H1 (cell line): ENCODE measurements around the gene KLHL36. TPM values are rescaled to one million over a fixed set of nuclear protein-coding genes. Genes with fewer than 3 reads are reported as not detected.

Experiments used
- CTCF ChIA-PET: fragments of 300-600 bp; sonication (Branson Sonifier 250); formaldehyde crosslinking; loops from one replicate; lab custom pipeline; 2021; ENCODE audit not compliant: partially characterized antibody; lab: Charles Lee
- POLR2A ChIA-PET: fragments of 300-600 bp; sonication (Branson Sonifier 250); formaldehyde crosslinking; loops from one replicate; lab custom pipeline; 2021; ENCODE audit warnings: inconsistent platforms; ENCODE audit not compliant: partially characterized antibody; lab: Charles Lee
- DNase-seq, 2 experiments: peaks; one replicate each; pipeline versions ENCODE4 v3.0.0 to v3.0.0-alpha.2; 2010 to 2022; ENCODE audit warnings: low spot score in 2 of 2, low read depth in 1 of 2, mixed read lengths in 1 of 2
- FAIRE-seq: peaks from 2 replicates; lab custom pipeline; 2011; peaks lifted over from hg19 to GRCh38; lab: Jason Lieb, UNC
- H2AFZ ChIP-seq: 2 replicates; pipeline ENCODE4 v1.8.1; 2012; ENCODE audit warnings: low read length, inconsistent platforms
- H2AK5ac ChIP-seq: 2 replicates; pipeline ENCODE4 v1.6.1; 2013; ENCODE audit warnings: low read depth, low read length
- H2BK120ac ChIP-seq: replicated peaks from 2 replicates; pipeline ENCODE3; 2013; ENCODE audit warnings: low read depth, low read length, inconsistent platforms
- H2BK12ac ChIP-seq: 2 replicates; pipeline ENCODE4 v1.6.1; 2013; ENCODE audit warnings: low read depth, low read length
- H2BK15ac ChIP-seq: 2 replicates; pipeline ENCODE4 v1.6.1; 2013; ENCODE audit warnings: low read length
- H2BK20ac ChIP-seq: 2 replicates; pipeline ENCODE4 v1.6.1; 2013; ENCODE audit warnings: low read length
- H2BK5ac ChIP-seq: 2 replicates; pipeline ENCODE4 v1.6.1; 2013; ENCODE audit warnings: low read depth, low read length
- H3K14ac ChIP-seq: 2 replicates; pipeline ENCODE4 v1.6.1; 2013; ENCODE audit warnings: inconsistent platforms; ENCODE audit not compliant: insufficient read length
- H3K18ac ChIP-seq: 2 replicates; pipeline ENCODE4 v1.6.1; 2013; ENCODE audit warnings: low read length; ENCODE audit errors: extremely low read depth
- H3K23ac ChIP-seq: 2 replicates; pipeline ENCODE4 v1.6.1; 2013; ENCODE audit warnings: inconsistent platforms; ENCODE audit not compliant: insufficient read length
- H3K23me2 ChIP-seq: 2 replicates; pipeline ENCODE4 v1.6.1; 2013; ENCODE audit warnings: low read depth, low read length
- H3K27ac ChIP-seq: 2 replicates; pipeline ENCODE4 v1.6.1; 2011; ENCODE audit warnings: low read depth, low read length, inconsistent platforms
- H3K27me3 ChIP-seq, 4 experiments: replicated peaks in 1 of 4; 1 replicate in 1 of 4; 2 replicates in 3 of 4; pipeline versions ENCODE4 v1.6.1 to v1.8.1; 2011 to 2013; ENCODE audit warnings: low read length in 3 of 4, mild to moderate bottlenecking in 3 of 4, inconsistent platforms in 2 of 4, mixed read lengths in 2 of 4, moderate library complexity in 1 of 4; ENCODE audit not compliant: control insufficient read depth in 3 of 4, insufficient read depth in 3 of 4; ENCODE audit errors: extremely low read depth in 1 of 4
- H3K36me3 ChIP-seq, 4 experiments: 2 replicates each; pipeline versions ENCODE4 v1.6.1 to v1.8.1; 2011 to 2013; ENCODE audit warnings: mild to moderate bottlenecking in 4 of 4, low read length in 3 of 4, moderate library complexity in 2 of 4, control low read depth in 1 of 4, inconsistent platforms in 1 of 4; ENCODE audit not compliant: insufficient read depth in 4 of 4, control insufficient read depth in 2 of 4
- H3K4ac ChIP-seq: replicated peaks from 2 replicates; pipeline ENCODE3; 2013; ENCODE audit warnings: low read length, low read depth, mixed read lengths, inconsistent platforms; ENCODE audit not compliant: insufficient read length
- H3K4me1 ChIP-seq, 4 experiments: replicated peaks in 1 of 4; 1 replicate in 1 of 4; 2 replicates in 3 of 4; pipeline versions ENCODE4 v1.6.1 to v1.8.1; 2011 to 2013; ENCODE audit warnings: low read length in 3 of 4, inconsistent platforms in 2 of 4, mixed read lengths in 1 of 4; ENCODE audit not compliant: insufficient read depth in 4 of 4, control insufficient read depth in 3 of 4
- H3K4me2 ChIP-seq, 2 experiments: 2 replicates each; pipeline versions ENCODE4 v1.6.1 to v1.8.1; 2011 to 2013; ENCODE audit warnings: low read depth in 2 of 2, low read length in 2 of 2, control low read depth in 1 of 2, inconsistent platforms in 1 of 2, mild to moderate bottlenecking in 1 of 2; ENCODE audit not compliant: insufficient read depth in 1 of 2
- H3K4me3 ChIP-seq, 4 experiments: fragments of 200-600, 300-600 bp in 1 of 4; sonication (generic), shearing (Covaris generic), sonication (Bioruptor Twin) in 1 of 4; 2 replicates each; pipeline versions ENCODE4 v1.5.1 to v1.8.1; 2011 to 2016; ENCODE audit warnings: low read length in 4 of 4, low read depth in 3 of 4, control low read depth in 2 of 4, inconsistent platforms in 2 of 4, mild to moderate bottlenecking in 2 of 4, mixed read lengths in 1 of 4, moderate library complexity in 1 of 4; ENCODE audit not compliant: insufficient read depth in 2 of 4; ENCODE audit errors: extremely low read depth in 1 of 4
- H3K56ac ChIP-seq: replicated peaks from 2 replicates; pipeline ENCODE3; 2013; ENCODE audit warnings: low read depth, mild to moderate bottlenecking, mixed read lengths, low read length, inconsistent platforms; ENCODE audit not compliant: insufficient read length
- H3K79me1 ChIP-seq: 2 replicates; pipeline ENCODE4 v1.6.1; 2013; ENCODE audit warnings: low read depth, low read length, control low read depth
- H3K79me2 ChIP-seq, 2 experiments: 2 replicates each; pipeline versions ENCODE4 v1.6.1 to v1.8.1; 2012 to 2013; ENCODE audit warnings: low read length in 2 of 2, mild to moderate bottlenecking in 2 of 2, inconsistent platforms in 1 of 2; ENCODE audit not compliant: insufficient read depth in 2 of 2, control insufficient read depth in 1 of 2
- H3K9ac ChIP-seq, 4 experiments: replicated peaks in 1 of 4; 1 replicate in 1 of 4; 2 replicates in 3 of 4; pipeline versions ENCODE4 v1.6.1 to v1.8.1; 2011 to 2013; ENCODE audit warnings: low read depth in 3 of 4, low read length in 3 of 4, control low read depth in 2 of 4, mild to moderate bottlenecking in 2 of 4, moderate library complexity in 2 of 4, inconsistent platforms in 1 of 4; ENCODE audit errors: extremely low read depth in 1 of 4
- H3K9me3 ChIP-seq, 2 experiments: 2 replicates each; pipeline versions ENCODE4 v1.6.1 to v1.8.1; 2012 to 2013; ENCODE audit warnings: mild to moderate bottlenecking in 2 of 2, moderate library complexity in 2 of 2, control low read depth in 1 of 2, inconsistent platforms in 1 of 2, low read depth in 1 of 2, low read length in 1 of 2, mixed read lengths in 1 of 2; ENCODE audit not compliant: insufficient read depth in 2 of 2
- H4K20me1 ChIP-seq, 2 experiments: replicated peaks in 1 of 2; 2 replicates each; pipeline versions ENCODE3 to v1.8.1; 2011 to 2013; ENCODE audit warnings: inconsistent platforms in 2 of 2, low read length in 2 of 2, mild to moderate bottlenecking in 1 of 2; ENCODE audit not compliant: insufficient read depth in 2 of 2, control insufficient read depth in 1 of 2
- H4K5ac ChIP-seq: 2 replicates; pipeline ENCODE4 v1.6.1; 2013; ENCODE audit warnings: low read length, low read depth, mixed read lengths, inconsistent platforms; ENCODE audit not compliant: insufficient read length
- H4K8ac ChIP-seq: 2 replicates; pipeline ENCODE4 v1.8.0; 2013; ENCODE audit warnings: mild to moderate bottlenecking, moderate library complexity, low read length, inconsistent platforms; ENCODE audit not compliant: insufficient read depth; ENCODE audit errors: extremely low read depth
- H4K91ac ChIP-seq: replicated peaks from 2 replicates; pipeline ENCODE3; 2013; ENCODE audit warnings: low read length, mixed read lengths, inconsistent platforms; ENCODE audit not compliant: insufficient read length
- ASH2L ChIP-seq: fragments of 200-600, 300-600 bp; sonication (generic); IDR thresholded peaks from one replicate; pipeline ENCODE4 v1.7.1; 2017; ENCODE audit warnings: low read length
- BCL11A ChIP-seq, 2 experiments: IDR thresholded peaks; one replicate each; pipeline ENCODE4 v1.6.1; 2011; ENCODE audit warnings: low read depth in 2 of 2, low read length in 2 of 2, mild to moderate bottlenecking in 2 of 2
- E2F6 ChIP-seq: IDR thresholded peaks from 2 replicates; pipeline ENCODE4 v1.6.1; 2012; ENCODE audit warnings: inconsistent platforms
- SIRT6 ChIP-seq: IDR thresholded peaks from one replicate; pipeline ENCODE4 v1.7.1; 2012; ENCODE audit warnings: low read length, inconsistent platforms
- USF2 ChIP-seq: IDR thresholded peaks from 2 replicates; pipeline ENCODE4 v1.6.1; 2011; ENCODE audit warnings: low read length, improper control_type of control experiment
- WGBS, 2 experiments: shearing (Covaris generic) in 1 of 2; methylation state at CpG; one replicate each; pipeline versions ENCODE4 v1.1.6 to v1.1.7; 2013 to 2015; ENCODE audit warnings: low lambda C conversion rate in 2 of 2, mixed read lengths in 2 of 2, inconsistent platforms in 1 of 2, low coverage in 1 of 2, missing lambda C conversion rate in 1 of 2; ENCODE audit not compliant: insufficient replicate concordance in 2 of 2, insufficient coverage in 1 of 2, insufficient read length in 1 of 2; ENCODE audit errors: extremely low coverage in 1 of 2, missing lambda C conversion rate in 1 of 2; 5-methylcytosine and 5-hydroxymethylcytosine counted together
- polyA plus RNA-seq, 7 experiments: library from polyadenylated mRNA; depleted of rRNA in 3 of 7; stranded (reverse) in 5 of 7; unstranded in 2 of 7; fragments of >200 nt in 5 of 7; fragments of 200-250 nt in 2 of 7; gene quantifications; 1 replicate in 5 of 7; 2 replicates in 1 of 7; 4 replicates in 1 of 7; pipeline versions ENCODE4 v1.2.1 to v1.2.3, GENCODE V29; 2011 to 2013; ENCODE audit warnings: missing spikeins in 2 of 7, mixed read lengths in 2 of 7
- total RNA-seq: library from RNA; stranded (reverse); fragmentation: NEBNext Ultra II Directional; extraction: Animal tissue kit (Norgen Biotek cat#: 25700); gene quantifications from 2 replicates; pipeline ENCODE4 v1.2.1, GENCODE V29; 2021

The KLHL36 gene
- total and polyA plus RNA-seq, 2 of the 8 experiments (the other 6 are each of a cell fraction or from before 2014, with no cell fraction given), result 22.9 to 33.6 TPM

- WGBS, 2 experiments, result 90% methylated on average over 1 of the region's 1 CpG; no CpG with 5 or more reads in 1 of the 2 experiments
- H3K56ac ChIP-seq, result no peak overlapping the region
- H3K36me3 ChIP-seq, result peaks cover 0 to 10% (median 2%) of the 10 kb centered on the region in 4 experiments; a peak in 3 of 8 replicates
- CTCF ChIA-PET, result interaction anchor here (1.6 to 2.3 kb wide), 2 partner anchors 12 to 13 kb away, joined by 5 to 6 read pairs; no protein-coding TSS in a partner anchor
- no peak overlapping the region for H4K5ac ChIP-seq
- H3K23me2 ChIP-seq, result no peaks in the 10 kb centered on the region
- POLR2A ChIA-PET, result interaction anchor here (1.2 to 1.3 kb wide), 2 partner anchors 8 to 90 kb away, joined by 3 to 4 read pairs; no protein-coding TSS in a partner anchor
- no peak overlapping the region for H2BK15ac ChIP-seq
- H4K20me1 ChIP-seq, result peaks cover 5 to 16% of the 10 kb centered on the region in 2 experiments
- H3K4me2 ChIP-seq, result no peak overlapping the region
- H2BK5ac ChIP-seq, result no peak overlapping the region
- TF ChIP-seq ASH2L (no peak), BCL11A (IDR thresholded peaks at IDR 0.05; ENCODE audit: low read depth in 2 of 2, low read length in 2 of 2) (no peak), E2F6 (no peak), USF2 (no peak), SIRT6 (no peak)
- H4K8ac ChIP-seq, result no peak overlapping the region
- no peak overlapping the region for H2BK12ac ChIP-seq
- peaks cover 0 to 79% of the 10 kb centered on the region in 2 experiments; a peak in 3 of 4 replicates for H3K79me2 ChIP-seq
- H4K91ac ChIP-seq, result no peak overlapping the region
- no peak overlapping the region for H2BK20ac ChIP-seq
- no peak overlapping the region for H3K14ac ChIP-seq
- no peak for FAIRE-seq
- H3K27me3 ChIP-seq, result no peaks in the 10 kb centered on the region
- no peak overlapping the region for H3K4me3 ChIP-seq
- no peak overlapping the region for H2AFZ ChIP-seq
- H3K23ac ChIP-seq, result no peak overlapping the region
- no peak overlapping the region for H3K27ac ChIP-seq
- no peak overlapping the region for H3K9ac ChIP-seq
- H3K4ac ChIP-seq, result no peak overlapping the region
- H3K9me3 ChIP-seq, result peaks cover 3 to 6% of the 10 kb centered on the region in 2 experiments; a peak in 2 of 4 replicates
- peaks cover 12% of the 10 kb centered on the region for H3K79me1 ChIP-seq
- H3K4me1 ChIP-seq, result peaks cover under 1 to 12% (median 5%) of the 10 kb centered on the region in 4 experiments; a peak in 6 of 7 replicates
- DNase-seq, result no peak
- no peak overlapping the region for H2BK120ac ChIP-seq
- H2AK5ac ChIP-seq, result no peak overlapping the region
- no peak overlapping the region for H3K18ac ChIP-seq
Measured at GRCh38 chr16:84610376-84610775, 37.9 kb upstream of the KLHL36 start.
